ENCODE data around the gene KCNA1. TPM values are rescaled to one million over a fixed set of nuclear protein-coding genes. Genes with fewer than 3 reads are reported as not detected.

Gene KCNA1
- total and polyA plus RNA-seq, 8 donors = 0.19 TPM; not detected in 7

- intact Hi-C loops (cut with DNase I) = loop anchor here in 1 of 3 donors (10.0 kb wide), 1 partner anchor 220 kb away; no protein-coding TSS in a partner anchor
- peaks cover 0 to 5% (median 2%) of the 10 kb centered on the region in 4 donors for H3K27me3 ChIP-seq
- no peak for FAIRE-seq
These were observed 44.5 kb upstream of the KCNA1 start for GRCh38 chr12:4865246-4865645.

GRCh38 chr12:4866299-4866698 is 43.4 kb upstream of the KCNA1 start:
- H3K27me3 ChIP-seq = peaks cover 0 to under 1% (median 0%) of the 10 kb centered on the region in 4 donors
- no peak for FAIRE-seq
- no peaks in the 10 kb centered on the region for H3K36me3 ChIP-seq
- no peak for TF ChIP-seq CTCF (IDR thresholded peaks at IDR 0.05)
- no peak overlapping the region for H3K4me3 ChIP-seq
- no peaks in the 10 kb centered on the region for H3K9me3 ChIP-seq
- intact Hi-C loops (cut with DNase I) = loop anchor here in 1 of 3 donors (10.0 kb wide), 1 partner anchor 219 kb away; no protein-coding TSS in a partner anchor
- DNase-seq = no peak
- H3K4me1 ChIP-seq = no peaks in the 10 kb centered on the region
- H3K27ac ChIP-seq = no peak overlapping the region
- WGBS, 2 donors = 20 to 30% methylated on average over 9 of the region's 9 CpGs
- ATAC-seq = no peak

More at GRCh38 chr12:4865246-4865645, 44.5 kb upstream of the KCNA1 start:
- DNase-seq (no peak), ATAC-seq (no peak)
- no peaks in the 10 kb centered on the region for H3K36me3 ChIP-seq
- no peak overlapping the region for H3K4me3 ChIP-seq
- H3K27ac ChIP-seq = no peak overlapping the region
- no peaks in the 10 kb centered on the region for H3K9me3 ChIP-seq
- no peak for TF ChIP-seq CTCF (IDR thresholded peaks at IDR 0.05)
- 44 to 58% methylated on average over 5 of the region's 5 CpGs for WGBS, 2 donors
- no peaks in the 10 kb centered on the region for H3K4me1 ChIP-seq

GRCh38 chr12:4867384-4867783 is 42.3 kb upstream of the KCNA1 start:
- no peaks in the 10 kb centered on the region for H3K9me3 ChIP-seq
- intact Hi-C loops (cut with DNase I) = loop anchor here in 1 of 3 donors (10.0 kb wide), 1 partner anchor 217 kb away; no protein-coding TSS in a partner anchor
- no peak overlapping the region for H3K4me3 ChIP-seq
- no peak for FAIRE-seq
- TF ChIP-seq CTCF (IDR thresholded peaks at IDR 0.05) = no peak
- ATAC-seq = no peak
- peaks cover 0 to 3% (median 0%) of the 10 kb centered on the region in 4 donors for H3K27me3 ChIP-seq
- DNase-seq = no peak
- no peak overlapping the region for H3K27ac ChIP-seq
- H3K4me1 ChIP-seq = no peaks in the 10 kb centered on the region
- H3K36me3 ChIP-seq = no peaks in the 10 kb centered on the region
- WGBS, 2 donors = 77 to 82% methylated on average over 5 of the region's 5 CpGs

GRCh38 chr12:4870423-4870822 is 39.3 kb upstream of the KCNA1 start:
- Histone ChIP-seq H3K27me3 (peaks cover 0 to 3% (median 0%) of the 10 kb centered on the region in 4 donors), H3K27ac (no peak overlapping the region), H3K4me1 (no peaks in the 10 kb centered on the region), H3K4me3 (no peak overlapping the region), H3K9me3 (no peaks in the 10 kb centered on the region), H3K36me3 (no peaks in the 10 kb centered on the region)
- 64 to 69% methylated on average over 3 of the region's 3 CpGs for WGBS, 2 donors
- FAIRE-seq (no peak), DNase-seq (no peak), ATAC-seq (no peak)
- intact Hi-C loops (cut with DNase I) = no loop called here
- no peak for TF ChIP-seq CTCF (IDR thresholded peaks at IDR 0.05)

- Histone ChIP-seq H3K36me3 (no peaks in the 10 kb centered on the region), H3K27me3 (peaks cover 0 to 3% (median 0%) of the 10 kb centered on the region in 4 donors), H3K4me1 (no peaks in the 10 kb centered on the region), H3K9me3 (no peaks in the 10 kb centered on the region), H3K27ac (no peak overlapping the region), H3K4me3 (no peak overlapping the region)
- DNase-seq (no peak), FAIRE-seq (no peak), ATAC-seq (no peak)
- no peak for TF ChIP-seq CTCF (IDR thresholded peaks at IDR 0.05)
- intact Hi-C loops (cut with DNase I) = no loop called here
- WGBS, 2 donors = 70 to 74% methylated on average over 9 of the region's 9 CpGs
These were observed 38.2 kb upstream of the KCNA1 start for GRCh38 chr12:4871514-4871913.
